SK-N-SH treated with all-trans-retinoic acid at 6 μM for 48 hours (cell line): ENCODE results near the gene CNTNAP2.
A peak's percentile ranks its signal among the peaks of the same experiment; 100 is the strongest.

Source experiments
- ATAC-seq: fragments of 200-7000 bp; cut with Tn5 transposase; 3 replicates; pipeline ENCODE4 v1.9.1; 2020; ENCODE audit warnings: mild to moderate bottlenecking, moderate library complexity
- ARNTL ChIP-seq: fragments of 450-650 bp; formaldehyde crosslinking; IDR thresholded peaks from 2 replicates; pipeline ENCODE4 v1.5.0; 2020; ENCODE audit warnings: low read depth, mild to moderate bottlenecking, moderate library complexity, borderline replicate concordance
- BACH2 ChIP-seq: fragments of 250-450 bp; sonication (Bioruptor Pico); IDR thresholded peaks from 2 replicates; pipeline ENCODE4 v1.9.0; 2021; ENCODE audit warnings: mild to moderate bottlenecking, borderline replicate concordance
- CSDC2 ChIP-seq: fragments of 250-450 bp; sonication (Bioruptor Pico); IDR thresholded peaks from 2 replicates; pipeline ENCODE4 v1.5.0; 2020; ENCODE audit warnings: mild to moderate bottlenecking, moderate library complexity
- GLIS3 ChIP-seq: fragments of 250-450 bp; sonication (Bioruptor Pico); IDR thresholded peaks from 2 replicates; pipeline ENCODE4 v1.5.0; 2020; ENCODE audit warnings: mild to moderate bottlenecking, moderate library complexity
- ISL1 ChIP-seq: fragments of 250-450 bp; sonication (Bioruptor Pico); IDR thresholded peaks from 2 replicates; pipeline ENCODE4 v2.1.2; 2022; ENCODE audit warnings: mild to moderate bottlenecking, moderate library complexity
- PPARA ChIP-seq: fragments of 250-450 bp; sonication (Bioruptor Pico); IDR thresholded peaks from 2 replicates; pipeline ENCODE4 v1.5.0; 2020; ENCODE audit warnings: mild to moderate bottlenecking, borderline replicate concordance
- SNAI2 ChIP-seq: fragments of 250-450 bp; sonication (Bioruptor Pico); IDR thresholded peaks from 2 replicates; pipeline ENCODE4 v1.5.0; 2020; ENCODE audit warnings: mild to moderate bottlenecking, moderate library complexity
- TCF4 ChIP-seq: fragments of 250-450 bp; sonication (Bioruptor Pico); IDR thresholded peaks from 2 replicates; pipeline ENCODE4 v1.8.0; 2021; ENCODE audit warnings: mild to moderate bottlenecking, moderate library complexity, borderline replicate concordance
- TOX ChIP-seq: fragments of 250-450 bp; sonication (Bioruptor Pico); IDR thresholded peaks from 2 replicates; pipeline ENCODE4 v1.8.0; 2021; ENCODE audit warnings: mild to moderate bottlenecking, moderate library complexity, borderline replicate concordance
- ZC3H10 ChIP-seq: fragments of 250-450 bp; sonication (Bioruptor Pico); IDR thresholded peaks from 2 replicates; pipeline ENCODE4 v1.5.1; 2021; ENCODE audit warnings: mild to moderate bottlenecking, moderate library complexity
- ZFP3 ChIP-seq: fragments of 250-450 bp; sonication (Bioruptor Pico); IDR thresholded peaks from 2 replicates; pipeline ENCODE4 v1.5.0; 2020; ENCODE audit warnings: mild to moderate bottlenecking, moderate library complexity
- ZFP30 ChIP-seq: fragments of 450-650 bp; formaldehyde crosslinking; IDR thresholded peaks from 2 replicates; pipeline ENCODE4 v1.5.0; 2022; ENCODE audit warnings: mild to moderate bottlenecking, moderate library complexity
- ZNF565 ChIP-seq: fragments of 450-650 bp; formaldehyde crosslinking; conservative IDR thresholded peaks from 2 replicates; pipeline ENCODE4 v1.5.0; 2020; ENCODE audit warnings: low read depth, mild to moderate bottlenecking, moderate library complexity
- ZNF70 ChIP-seq: fragments of 450-650 bp; formaldehyde crosslinking; IDR thresholded peaks from 2 replicates; pipeline ENCODE4 v1.5.0; 2020; ENCODE audit warnings: mild to moderate bottlenecking, moderate library complexity
- TF ChIP-seq, protein P1 (sequence below): fragments of 250-450 bp; sonication (Bioruptor Pico); IDR thresholded peaks from 2 replicates; pipeline ENCODE4 v1.5.1; 2021; ENCODE audit warnings: mild to moderate bottlenecking, moderate library complexity
- TF ChIP-seq, protein P2 (sequence below): fragments of 250-450 bp; sonication (Bioruptor Pico); IDR thresholded peaks from 2 replicates; pipeline ENCODE4 v1.8.0; 2020; ENCODE audit warnings: mild to moderate bottlenecking, moderate library complexity, borderline replicate concordance
- TF ChIP-seq, protein P3 (sequence below): fragments of 250-450 bp; sonication (Bioruptor Pico); IDR thresholded peaks from 2 replicates; pipeline ENCODE4 v1.8.0; 2021; ENCODE audit warnings: low read depth, mild to moderate bottlenecking, moderate library complexity, borderline replicate concordance
- TF ChIP-seq, protein P4 (sequence below): fragments of 250-450 bp; sonication (Bioruptor Pico); IDR thresholded peaks from 2 replicates; pipeline ENCODE4 v1.5.0; 2020; ENCODE audit warnings: mild to moderate bottlenecking, moderate library complexity

Gene CNTNAP2

DNA sequence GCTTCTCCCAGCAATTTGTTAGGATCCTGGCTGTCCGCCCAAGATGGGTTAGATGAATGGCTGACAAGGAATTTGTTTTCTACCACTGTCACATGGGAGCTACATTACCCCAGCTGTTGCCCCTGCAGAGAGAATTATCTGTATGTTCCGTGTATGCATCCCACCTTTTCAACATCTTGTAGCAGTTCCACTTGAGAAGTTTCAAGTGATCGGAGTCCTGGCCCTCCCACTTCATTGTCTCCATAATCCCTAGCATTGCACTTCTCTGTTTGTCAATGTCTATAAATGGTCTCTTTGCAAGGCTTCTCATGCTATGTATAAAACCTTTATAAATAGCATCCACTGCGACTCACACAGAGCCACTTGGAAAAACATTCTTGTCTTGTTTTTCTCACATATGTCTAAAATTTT is 972.5 kb downstream of the CNTNAP2 start:
- peak; percentile 41; the same call in 1 of the 3 replicates for ATAC-seq
- TF ChIP-seq, protein P1, sequence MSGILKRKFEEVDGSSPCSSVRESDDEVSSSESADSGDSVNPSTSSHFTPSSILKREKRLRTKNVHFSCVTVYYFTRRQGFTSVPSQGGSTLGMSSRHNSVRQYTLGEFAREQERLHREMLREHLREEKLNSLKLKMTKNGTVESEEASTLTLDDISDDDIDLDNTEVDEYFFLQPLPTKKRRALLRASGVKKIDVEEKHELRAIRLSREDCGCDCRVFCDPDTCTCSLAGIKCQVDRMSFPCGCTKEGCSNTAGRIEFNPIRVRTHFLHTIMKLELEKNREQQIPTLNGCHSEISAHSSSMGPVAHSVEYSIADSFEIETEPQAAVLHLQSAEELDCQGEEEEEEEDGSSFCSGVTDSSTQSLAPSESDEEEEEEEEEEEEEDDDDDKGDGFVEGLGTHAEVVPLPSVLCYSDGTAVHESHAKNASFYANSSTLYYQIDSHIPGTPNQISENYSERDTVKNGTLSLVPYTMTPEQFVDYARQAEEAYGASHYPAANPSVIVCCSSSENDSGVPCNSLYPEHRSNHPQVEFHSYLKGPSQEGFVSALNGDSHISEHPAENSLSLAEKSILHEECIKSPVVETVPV (CRISPR knock-in tag) = no peak
- TF ChIP-seq SNAI2 (CRISPR knock-in tag) = no peak
- TF ChIP-seq CSDC2 (CRISPR knock-in tag) = no peak
- TF ChIP-seq BACH2 (CRISPR knock-in tag) = no peak
- no peak for TF ChIP-seq GLIS3 (CRISPR knock-in tag)
- TF ChIP-seq, protein P2, sequence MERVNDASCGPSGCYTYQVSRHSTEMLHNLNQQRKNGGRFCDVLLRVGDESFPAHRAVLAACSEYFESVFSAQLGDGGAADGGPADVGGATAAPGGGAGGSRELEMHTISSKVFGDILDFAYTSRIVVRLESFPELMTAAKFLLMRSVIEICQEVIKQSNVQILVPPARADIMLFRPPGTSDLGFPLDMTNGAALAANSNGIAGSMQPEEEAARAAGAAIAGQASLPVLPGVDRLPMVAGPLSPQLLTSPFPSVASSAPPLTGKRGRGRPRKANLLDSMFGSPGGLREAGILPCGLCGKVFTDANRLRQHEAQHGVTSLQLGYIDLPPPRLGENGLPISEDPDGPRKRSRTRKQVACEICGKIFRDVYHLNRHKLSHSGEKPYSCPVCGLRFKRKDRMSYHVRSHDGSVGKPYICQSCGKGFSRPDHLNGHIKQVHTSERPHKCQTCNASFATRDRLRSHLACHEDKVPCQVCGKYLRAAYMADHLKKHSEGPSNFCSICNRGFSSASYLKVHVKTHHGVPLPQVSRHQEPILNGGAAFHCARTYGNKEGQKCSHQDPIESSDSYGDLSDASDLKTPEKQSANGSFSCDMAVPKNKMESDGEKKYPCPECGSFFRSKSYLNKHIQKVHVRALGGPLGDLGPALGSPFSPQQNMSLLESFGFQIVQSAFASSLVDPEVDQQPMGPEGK (CRISPR knock-in tag) = no peak
- no peak for TF ChIP-seq ZNF565
- no peak for TF ChIP-seq ZC3H10
- TF ChIP-seq, protein P3, sequence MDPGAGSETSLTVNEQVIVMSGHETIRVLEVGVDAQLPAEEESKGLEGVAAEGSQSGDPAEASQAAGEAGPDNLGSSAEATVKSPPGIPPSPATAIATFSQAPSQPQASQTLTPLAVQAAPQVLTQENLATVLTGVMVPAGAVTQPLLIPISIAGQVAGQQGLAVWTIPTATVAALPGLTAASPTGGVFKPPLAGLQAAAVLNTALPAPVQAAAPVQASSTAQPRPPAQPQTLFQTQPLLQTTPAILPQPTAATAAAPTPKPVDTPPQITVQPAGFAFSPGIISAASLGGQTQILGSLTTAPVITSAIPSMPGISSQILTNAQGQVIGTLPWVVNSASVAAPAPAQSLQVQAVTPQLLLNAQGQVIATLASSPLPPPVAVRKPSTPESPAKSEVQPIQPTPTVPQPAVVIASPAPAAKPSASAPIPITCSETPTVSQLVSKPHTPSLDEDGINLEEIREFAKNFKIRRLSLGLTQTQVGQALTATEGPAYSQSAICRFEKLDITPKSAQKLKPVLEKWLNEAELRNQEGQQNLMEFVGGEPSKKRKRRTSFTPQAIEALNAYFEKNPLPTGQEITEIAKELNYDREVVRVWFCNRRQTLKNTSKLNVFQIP (CRISPR knock-in tag) = no peak
- no peak for TF ChIP-seq ZFP30 (CRISPR knock-in tag)
- no peak for TF ChIP-seq ARNTL (CRISPR knock-in tag)
- TF ChIP-seq ZFP3 (CRISPR knock-in tag) = no peak
- TF ChIP-seq, protein P4, sequence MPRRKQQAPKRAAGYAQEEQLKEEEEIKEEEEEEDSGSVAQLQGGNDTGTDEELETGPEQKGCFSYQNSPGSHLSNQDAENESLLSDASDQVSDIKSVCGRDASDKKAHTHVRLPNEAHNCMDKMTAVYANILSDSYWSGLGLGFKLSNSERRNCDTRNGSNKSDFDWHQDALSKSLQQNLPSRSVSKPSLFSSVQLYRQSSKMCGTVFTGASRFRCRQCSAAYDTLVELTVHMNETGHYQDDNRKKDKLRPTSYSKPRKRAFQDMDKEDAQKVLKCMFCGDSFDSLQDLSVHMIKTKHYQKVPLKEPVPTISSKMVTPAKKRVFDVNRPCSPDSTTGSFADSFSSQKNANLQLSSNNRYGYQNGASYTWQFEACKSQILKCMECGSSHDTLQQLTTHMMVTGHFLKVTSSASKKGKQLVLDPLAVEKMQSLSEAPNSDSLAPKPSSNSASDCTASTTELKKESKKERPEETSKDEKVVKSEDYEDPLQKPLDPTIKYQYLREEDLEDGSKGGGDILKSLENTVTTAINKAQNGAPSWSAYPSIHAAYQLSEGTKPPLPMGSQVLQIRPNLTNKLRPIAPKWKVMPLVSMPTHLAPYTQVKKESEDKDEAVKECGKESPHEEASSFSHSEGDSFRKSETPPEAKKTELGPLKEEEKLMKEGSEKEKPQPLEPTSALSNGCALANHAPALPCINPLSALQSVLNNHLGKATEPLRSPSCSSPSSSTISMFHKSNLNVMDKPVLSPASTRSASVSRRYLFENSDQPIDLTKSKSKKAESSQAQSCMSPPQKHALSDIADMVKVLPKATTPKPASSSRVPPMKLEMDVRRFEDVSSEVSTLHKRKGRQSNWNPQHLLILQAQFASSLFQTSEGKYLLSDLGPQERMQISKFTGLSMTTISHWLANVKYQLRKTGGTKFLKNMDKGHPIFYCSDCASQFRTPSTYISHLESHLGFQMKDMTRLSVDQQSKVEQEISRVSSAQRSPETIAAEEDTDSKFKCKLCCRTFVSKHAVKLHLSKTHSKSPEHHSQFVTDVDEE (CRISPR knock-in tag) = no peak
- TF ChIP-seq TCF4 (CRISPR knock-in tag) = no peak

DNA sequence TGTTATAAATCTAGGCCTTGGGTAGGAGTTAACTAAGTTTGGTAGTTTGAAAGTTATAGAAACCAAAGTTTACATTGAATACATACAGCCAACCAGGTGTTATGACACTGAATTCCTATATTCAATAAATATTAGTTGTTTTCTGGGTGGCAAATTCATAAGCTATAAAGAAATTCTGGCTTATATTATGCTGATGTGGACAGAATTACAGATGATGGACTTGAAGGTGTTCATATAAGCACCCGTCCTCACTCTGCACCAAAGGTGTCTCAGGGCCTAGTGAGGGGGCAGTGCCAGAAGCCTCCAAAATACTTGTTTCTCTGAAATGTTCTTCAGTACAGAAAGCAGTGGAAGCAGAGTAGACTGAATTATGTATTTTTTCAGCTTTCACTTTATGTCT is 973.0 kb downstream of the CNTNAP2 start:
- TF ChIP-seq ZNF70 (CRISPR knock-in tag) (no peak), ISL1 (CRISPR knock-in tag) (no peak), TOX (CRISPR knock-in tag) (no peak), SNAI2 (CRISPR knock-in tag) (no peak)
- TF ChIP-seq, protein P4 (CRISPR knock-in tag) = no peak
- TF ChIP-seq, protein P3 (CRISPR knock-in tag) = no peak
- no peak for ATAC-seq

DNA sequence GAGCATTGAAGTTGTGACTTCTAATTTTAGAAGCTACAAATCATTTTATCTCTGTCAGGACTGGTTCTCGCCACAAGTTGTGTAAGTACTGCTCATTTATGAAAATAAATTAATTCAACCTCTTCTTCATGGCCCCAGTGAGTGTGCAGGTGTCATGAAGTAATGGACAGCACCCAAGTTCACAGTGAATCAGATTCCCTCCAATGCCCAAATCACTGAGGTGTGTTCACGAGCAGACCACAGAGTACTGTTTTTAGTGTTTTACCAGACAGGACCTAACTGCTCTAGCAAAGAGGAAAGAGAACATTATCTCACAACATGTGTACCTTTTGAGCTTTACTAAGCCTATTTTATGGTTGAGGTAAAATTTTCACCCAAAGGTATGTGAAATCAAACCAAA is 980.0 kb downstream of the CNTNAP2 start:
- TF ChIP-seq ZNF70 (CRISPR knock-in tag) (no peak), ARNTL (CRISPR knock-in tag) (no peak), PPARA (CRISPR knock-in tag) (no peak), CSDC2 (CRISPR knock-in tag) (no peak), GLIS3 (CRISPR knock-in tag) (no peak)
- TF ChIP-seq, protein P3 (CRISPR knock-in tag) = no peak
- no peak for ATAC-seq
